HepG2 (cell line): ENCODE measurements around the gene SIX5. TPM values are rescaled to one million over a fixed set of nuclear protein-coding genes. Genes with fewer than 3 reads are reported as not detected.

Experiments
- ARNTL ChIP-seq: sonication (generic); formaldehyde crosslinking; IDR thresholded peaks from 2 replicates; pipeline ENCODE4 v1.4.0; 2020; ENCODE audit warnings: mild to moderate bottlenecking, missing genetic modification reagents
- BHLHE40 ChIP-seq: IDR thresholded peaks from 2 replicates; pipeline ENCODE4 v1.6.1; 2011; ENCODE audit warnings: low read length, improper control_type of control experiment
- FOXC1 ChIP-seq: sonication (generic); formaldehyde crosslinking; IDR thresholded peaks from 2 replicates; pipeline ENCODE4 v1.8.0; 2022; ENCODE audit warnings: mild to moderate bottlenecking, missing genetic modification reagents, borderline replicate concordance
- GZF1 ChIP-seq: sonication (generic); formaldehyde crosslinking; IDR thresholded peaks from 2 replicates; pipeline ENCODE4 v1.5.1; 2020; ENCODE audit warnings: mild to moderate bottlenecking, missing genetic modification reagents
- HHEX ChIP-seq: IDR thresholded peaks from 2 replicates; pipeline ENCODE4 v1.6.1; 2016; ENCODE audit warnings: control low read depth
- PLRG1 ChIP-seq: fragments of 450-650 bp; conservative IDR thresholded peaks from 2 replicates; pipeline ENCODE4 v1.6.1; 2016
- RARA ChIP-seq: IDR thresholded peaks from 2 replicates; pipeline ENCODE4 v1.6.1; 2016; ENCODE audit warnings: missing genetic modification reagents, missing compliant biosample characterization
- RBM39 ChIP-seq: fragments of 200-400 bp; formaldehyde crosslinking; IDR thresholded peaks from one replicate; pipeline ENCODE4 v1.6.1; 2018; ENCODE audit warnings: antibody characterized with exemption, mild to moderate bottlenecking, low read depth, low read length; ENCODE audit not compliant: poor library complexity, severe bottlenecking
- REL ChIP-seq: sonication (generic); formaldehyde crosslinking; conservative IDR thresholded peaks from 2 replicates; pipeline ENCODE4 v1.8.0; 2022; ENCODE audit warnings: mild to moderate bottlenecking, missing genetic modification reagents, moderate library complexity
- SPEN ChIP-seq: sonication (generic); formaldehyde crosslinking; IDR thresholded peaks from 2 replicates; pipeline ENCODE4 v1.5.1; 2020; ENCODE audit warnings: low read depth, mild to moderate bottlenecking, missing genetic modification reagents
- TBX2 ChIP-seq: sonication (generic); formaldehyde crosslinking; IDR thresholded peaks from 2 replicates; pipeline ENCODE4 v1.5.0; 2020; ENCODE audit warnings: missing genetic modification reagents, mild to moderate bottlenecking, borderline replicate concordance
- TSC22D2 ChIP-seq: sonication (generic); formaldehyde crosslinking; IDR thresholded peaks from 2 replicates; pipeline ENCODE4 v1.5.1; 2020; ENCODE audit warnings: missing genetic modification reagents, mild to moderate bottlenecking, borderline replicate concordance
- YEATS2 ChIP-seq: sonication (generic); formaldehyde crosslinking; IDR thresholded peaks from 2 replicates; pipeline ENCODE4 v1.4.0; 2020; ENCODE audit warnings: missing genetic modification reagents, borderline replicate concordance
- YY1 ChIP-seq: IDR thresholded peaks from 2 replicates; pipeline ENCODE4 v1.6.1; 2011; ENCODE audit warnings: low read length, low read depth, moderate library complexity, mild to moderate bottlenecking; ENCODE audit not compliant: insufficient read depth, insufficient replicate concordance
- ZC3H13 ChIP-seq: sonication (generic); formaldehyde crosslinking; IDR thresholded peaks from 2 replicates; pipeline ENCODE4 v1.8.1; 2023; ENCODE audit warnings: mild to moderate bottlenecking, missing genetic modification reagents, moderate library complexity
- ZFX ChIP-seq: sonication (generic); formaldehyde crosslinking; IDR thresholded peaks from 2 replicates; pipeline ENCODE4 v1.4.0; 2020; ENCODE audit warnings: mild to moderate bottlenecking, low read depth, missing genetic modification reagents, moderate library complexity
- polyA plus RNA-seq, 8 experiments: library from polyadenylated mRNA; depleted of rRNA in 3 of 8; stranded (reverse) in 7 of 8; unstranded in 1 of 8; fragments of >200 nt; fragmentation: Illumina TruSeq in 4 of 8; extraction: Trizol in 4 of 8; gene quantifications; 2 replicates each; pipeline versions ENCODE4 v1.2.1 to v1.2.3, GENCODE V29; 2011 to 2016; ENCODE audit warnings: low read depth in 4 of 8, missing spikeins in 1 of 8, mixed read lengths in 1 of 8; ENCODE audit not compliant: insufficient read depth in 1 of 8
- total RNA-seq, 5 experiments: library from RNA; depleted of rRNA; stranded (reverse); fragments of >200 nt; fragmentation: Illumina TruSeq; extraction: Trizol; gene quantifications; 2 replicates each; pipeline ENCODE4 v1.2.3, GENCODE V29; 2016; ENCODE audit warnings: low read depth in 1 of 5
- TF ChIP-seq, protein P1 (sequence below): sonication (generic); formaldehyde crosslinking; IDR thresholded peaks from 2 replicates; pipeline ENCODE4 v1.4.0; 2020; ENCODE audit warnings: missing genetic modification reagents
- TF ChIP-seq, protein P2 (sequence below): IDR thresholded peaks from 2 replicates; pipeline ENCODE4 v1.6.1; 2016
- TF ChIP-seq, protein P3 (sequence below): IDR thresholded peaks from 2 replicates; pipeline ENCODE4 v1.6.1; 2012; ENCODE audit warnings: inconsistent platforms
- TF ChIP-seq, protein P4 (sequence below): IDR thresholded peaks from 2 replicates; pipeline ENCODE4 v1.6.1; 2016; ENCODE audit warnings: mild to moderate bottlenecking
- TF ChIP-seq, protein P5 (sequence below): sonication (generic); formaldehyde crosslinking; IDR thresholded peaks from 2 replicates; pipeline ENCODE4 v1.4.0; 2020; ENCODE audit warnings: low read depth, mild to moderate bottlenecking, missing genetic modification reagents

The SIX5 gene
- total and polyA plus RNA-seq, 2 of the 13 experiments (the other 11 are each of a cell fraction or from before 2014, with no cell fraction given), result 7.7 to 10.5 TPM

DNA sequence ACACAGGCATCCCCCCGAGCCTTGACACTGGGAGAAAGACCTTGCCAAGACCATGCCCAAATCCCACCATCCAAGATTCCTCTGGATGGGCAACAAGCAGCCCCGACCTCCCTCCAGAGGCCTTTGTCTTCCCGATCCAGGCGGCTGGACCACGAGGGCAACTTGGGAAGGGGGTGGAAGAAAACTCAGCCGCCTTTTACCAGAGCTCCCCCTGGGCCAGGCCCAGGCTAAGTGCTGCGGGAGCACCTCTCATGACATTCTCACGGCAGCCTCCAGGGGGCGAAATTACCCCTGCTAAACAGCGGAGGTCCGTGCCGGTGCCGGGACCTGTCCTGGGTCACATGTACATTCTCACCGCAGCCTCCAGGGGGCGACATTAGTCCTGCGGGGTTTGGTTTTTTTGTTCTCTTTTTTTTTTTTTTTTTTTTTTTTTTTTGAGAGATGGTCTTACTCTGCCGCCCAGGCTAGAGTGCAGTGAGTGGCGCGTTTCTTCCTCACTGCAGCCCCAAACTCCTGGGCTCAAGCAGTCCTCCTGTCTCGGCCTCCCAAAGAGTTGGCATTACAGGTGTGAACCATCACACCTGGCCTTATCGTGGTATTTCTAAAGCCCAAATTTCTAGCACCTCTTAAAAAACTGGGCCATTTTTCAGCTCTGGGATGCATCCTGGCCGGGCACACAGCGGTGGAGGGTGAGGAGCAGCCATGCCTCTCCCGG is 48.1 kb upstream of the SIX5 start (continued):
- TF ChIP-seq ARNTL (CRISPR knock-in tag) (peak; percentile 56; the same call in 1 of the 2 replicates), REL (CRISPR knock-in tag) (no peak), FOXC1 (CRISPR knock-in tag) (0 out of 2 replicates have a peak, but pooled peaks have one; percentile 22), RBM39 (peak; percentile 95), YEATS2 (CRISPR knock-in tag) (peak; percentile 66; the same call in 1 of the 2 replicates), BHLHE40 (peak; percentile 68), PLRG1 (no peak), TSC22D2 (peak; percentile 64; the same call in 1 of the 2 replicates), TBX2 (peak; percentile 29; the same call in 1 of the 2 replicates), RARA (CRISPR knock-in tag) (0 out of 2 replicates have a peak, but pooled peaks have one; percentile 14), HHEX (CRISPR knock-in tag) (no peak), SPEN (CRISPR knock-in tag) (peak; percentile 33; the same call in 1 of the 2 replicates), GZF1 (CRISPR knock-in tag) (no peak), YY1 (peak; percentile 63), ZFX (peak; percentile 36; the same call in 1 of the 2 replicates), ZC3H13 (peak; percentile 36; the same call in 1 of the 2 replicates)
- TF ChIP-seq, protein P1, sequence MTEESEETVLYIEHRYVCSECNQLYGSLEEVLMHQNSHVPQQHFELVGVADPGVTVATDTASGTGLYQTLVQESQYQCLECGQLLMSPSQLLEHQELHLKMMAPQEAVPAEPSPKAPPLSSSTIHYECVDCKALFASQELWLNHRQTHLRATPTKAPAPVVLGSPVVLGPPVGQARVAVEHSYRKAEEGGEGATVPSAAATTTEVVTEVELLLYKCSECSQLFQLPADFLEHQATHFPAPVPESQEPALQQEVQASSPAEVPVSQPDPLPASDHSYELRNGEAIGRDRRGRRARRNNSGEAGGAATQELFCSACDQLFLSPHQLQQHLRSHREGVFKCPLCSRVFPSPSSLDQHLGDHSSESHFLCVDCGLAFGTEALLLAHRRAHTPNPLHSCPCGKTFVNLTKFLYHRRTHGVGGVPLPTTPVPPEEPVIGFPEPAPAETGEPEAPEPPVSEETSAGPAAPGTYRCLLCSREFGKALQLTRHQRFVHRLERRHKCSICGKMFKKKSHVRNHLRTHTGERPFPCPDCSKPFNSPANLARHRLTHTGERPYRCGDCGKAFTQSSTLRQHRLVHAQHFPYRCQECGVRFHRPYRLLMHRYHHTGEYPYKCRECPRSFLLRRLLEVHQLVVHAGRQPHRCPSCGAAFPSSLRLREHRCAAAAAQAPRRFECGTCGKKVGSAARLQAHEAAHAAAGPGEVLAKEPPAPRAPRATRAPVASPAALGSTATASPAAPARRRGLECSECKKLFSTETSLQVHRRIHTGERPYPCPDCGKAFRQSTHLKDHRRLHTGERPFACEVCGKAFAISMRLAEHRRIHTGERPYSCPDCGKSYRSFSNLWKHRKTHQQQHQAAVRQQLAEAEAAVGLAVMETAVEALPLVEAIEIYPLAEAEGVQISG (CRISPR knock-in tag), result peak; percentile 28; the same call in 1 of the 2 replicates
- TF ChIP-seq, protein P2, sequence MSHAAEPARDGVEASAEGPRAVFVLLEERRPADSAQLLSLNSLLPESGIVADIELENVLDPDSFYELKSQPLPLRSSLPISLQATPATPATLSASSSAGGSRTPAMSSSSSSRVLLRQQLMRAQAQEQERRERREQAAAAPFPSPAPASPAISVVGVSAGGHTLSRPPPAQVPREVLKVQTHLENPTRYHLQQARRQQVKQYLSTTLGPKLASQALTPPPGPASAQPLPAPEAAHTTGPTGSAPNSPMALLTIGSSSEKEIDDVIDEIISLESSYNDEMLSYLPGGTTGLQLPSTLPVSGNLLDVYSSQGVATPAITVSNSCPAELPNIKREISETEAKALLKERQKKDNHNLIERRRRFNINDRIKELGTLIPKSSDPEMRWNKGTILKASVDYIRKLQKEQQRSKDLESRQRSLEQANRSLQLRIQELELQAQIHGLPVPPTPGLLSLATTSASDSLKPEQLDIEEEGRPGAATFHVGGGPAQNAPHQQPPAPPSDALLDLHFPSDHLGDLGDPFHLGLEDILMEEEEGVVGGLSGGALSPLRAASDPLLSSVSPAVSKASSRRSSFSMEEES, result peak; percentile 66; the same call in 1 of the 2 replicates
- TF ChIP-seq, protein P3, sequence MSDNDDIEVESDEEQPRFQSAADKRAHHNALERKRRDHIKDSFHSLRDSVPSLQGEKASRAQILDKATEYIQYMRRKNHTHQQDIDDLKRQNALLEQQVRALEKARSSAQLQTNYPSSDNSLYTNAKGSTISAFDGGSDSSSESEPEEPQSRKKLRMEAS, result peak; percentile 59; the same call in 1 of the 2 replicates
- TF ChIP-seq, protein P4, sequence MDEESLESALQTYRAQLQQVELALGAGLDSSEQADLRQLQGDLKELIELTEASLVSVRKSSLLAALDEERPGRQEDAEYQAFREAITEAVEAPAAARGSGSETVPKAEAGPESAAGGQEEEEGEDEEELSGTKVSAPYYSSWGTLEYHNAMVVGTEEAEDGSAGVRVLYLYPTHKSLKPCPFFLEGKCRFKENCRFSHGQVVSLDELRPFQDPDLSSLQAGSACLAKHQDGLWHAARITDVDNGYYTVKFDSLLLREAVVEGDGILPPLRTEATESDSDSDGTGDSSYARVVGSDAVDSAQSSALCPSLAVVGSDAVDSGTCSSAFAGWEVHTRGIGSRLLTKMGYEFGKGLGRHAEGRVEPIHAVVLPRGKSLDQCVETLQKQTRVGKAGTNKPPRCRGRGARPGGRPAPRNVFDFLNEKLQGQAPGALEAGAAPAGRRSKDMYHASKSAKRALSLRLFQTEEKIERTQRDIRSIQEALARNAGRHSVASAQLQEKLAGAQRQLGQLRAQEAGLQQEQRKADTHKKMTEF, result peak; percentile 58
- TF ChIP-seq, protein P5, sequence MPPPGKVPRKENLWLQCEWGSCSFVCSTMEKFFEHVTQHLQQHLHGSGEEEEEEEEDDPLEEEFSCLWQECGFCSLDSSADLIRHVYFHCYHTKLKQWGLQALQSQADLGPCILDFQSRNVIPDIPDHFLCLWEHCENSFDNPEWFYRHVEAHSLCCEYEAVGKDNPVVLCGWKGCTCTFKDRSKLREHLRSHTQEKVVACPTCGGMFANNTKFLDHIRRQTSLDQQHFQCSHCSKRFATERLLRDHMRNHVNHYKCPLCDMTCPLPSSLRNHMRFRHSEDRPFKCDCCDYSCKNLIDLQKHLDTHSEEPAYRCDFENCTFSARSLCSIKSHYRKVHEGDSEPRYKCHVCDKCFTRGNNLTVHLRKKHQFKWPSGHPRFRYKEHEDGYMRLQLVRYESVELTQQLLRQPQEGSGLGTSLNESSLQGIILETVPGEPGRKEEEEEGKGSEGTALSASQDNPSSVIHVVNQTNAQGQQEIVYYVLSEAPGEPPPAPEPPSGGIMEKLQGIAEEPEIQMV, result no peak; the same call in 1 of the 2 replicates
